K562 (cell line): ENCODE data around the gene PLCB1.

Experiments used
- EZH2 ChIP-seq: IDR thresholded peaks from 2 replicates; pipeline ENCODE4 v1.6.1; 2012; ENCODE audit warnings: low read depth, mild to moderate bottlenecking, inconsistent platforms, low read length, borderline replicate concordance
- NCOA2 ChIP-seq, 2 experiments: fragments of 450-650 bp; IDR thresholded peaks; 2 replicates each; pipeline ENCODE4 v1.6.1; 2018; ENCODE audit warnings: mild to moderate bottlenecking in 2 of 2, moderate library complexity in 1 of 2; ENCODE audit not compliant: partially characterized antibody in 2 of 2
- SRSF3 ChIP-seq: fragments of 200-400 bp; formaldehyde crosslinking; IDR thresholded peaks from 2 replicates; pipeline ENCODE4 v1.6.1; 2016; ENCODE audit warnings: mild to moderate bottlenecking, low read length, moderate library complexity; ENCODE audit not compliant: insufficient read depth
- TEAD1 ChIP-seq, 2 experiments: fragments of 450-650 bp in 1 of 2; sonication (generic) in 1 of 2; formaldehyde crosslinking; IDR thresholded peaks; 2 replicates each; pipeline versions ENCODE4 v1.4.0 to v1.8.0; 2020 to 2022; ENCODE audit warnings: mild to moderate bottlenecking in 2 of 2, missing genetic modification reagents in 1 of 2
- VEZF1 ChIP-seq: fragments of 200-800 bp; sonication (Bioruptor generic); IDR thresholded peaks from 2 replicates; pipeline ENCODE4 v1.6.1; 2017; ENCODE audit warnings: missing genetic modification characterization, missing compliant biosample characterization
- ZNF431 ChIP-seq: sonication (generic); formaldehyde crosslinking; IDR thresholded peaks from 2 replicates; pipeline ENCODE4 v1.8.0; 2022; ENCODE audit warnings: mild to moderate bottlenecking, missing genetic modification reagents
- TF ChIP-seq, protein P1 (sequence below): sonication (generic); formaldehyde crosslinking; IDR thresholded peaks from 2 replicates; pipeline ENCODE4 v1.8.1; 2023; ENCODE audit warnings: mild to moderate bottlenecking, missing genetic modification reagents, moderate library complexity

DNA sequence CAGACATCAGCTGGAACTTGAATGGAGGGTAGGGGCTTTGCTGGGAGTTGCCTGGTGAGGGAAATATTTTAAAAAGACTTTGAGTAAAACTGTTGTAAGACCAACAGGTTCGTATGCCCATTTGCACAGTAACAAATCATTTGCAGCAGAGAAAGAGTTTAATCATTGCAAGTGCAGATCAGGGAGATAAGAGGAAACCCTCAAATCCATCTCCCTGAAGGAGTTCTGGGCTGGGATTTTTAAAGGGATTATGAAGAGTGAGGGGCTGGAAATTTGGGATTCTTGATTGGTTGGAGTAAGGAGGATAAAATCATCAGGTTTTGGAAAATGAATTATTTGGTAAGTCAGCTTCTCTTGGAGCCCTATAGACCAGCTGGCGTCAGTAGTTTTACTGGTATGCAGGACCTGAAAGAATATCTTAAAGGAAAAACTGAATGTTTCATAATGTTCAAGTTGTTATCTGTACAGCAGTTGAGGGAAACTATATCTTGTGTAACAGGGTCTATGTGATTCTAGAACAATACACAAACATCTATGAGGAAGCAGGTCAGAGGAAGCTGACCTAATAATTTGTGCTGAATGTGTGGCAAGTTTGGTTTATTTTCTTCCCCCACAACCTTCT is 295.5 kb downstream of the PLCB1 start:
- TF ChIP-seq TEAD1 (CRISPR knock-in tag; IDR thresholded peaks at IDR 0.05) (no peak), EZH2 (no peak), VEZF1 (CRISPR knock-in tag) (no peak), ZNF431 (CRISPR knock-in tag) (no peak), SRSF3 (no peak), NCOA2 (IDR thresholded peaks at IDR 0.05; ENCODE audit: partially characterized antibody in 2 of 2) (no peak)
- TF ChIP-seq, protein P1, sequence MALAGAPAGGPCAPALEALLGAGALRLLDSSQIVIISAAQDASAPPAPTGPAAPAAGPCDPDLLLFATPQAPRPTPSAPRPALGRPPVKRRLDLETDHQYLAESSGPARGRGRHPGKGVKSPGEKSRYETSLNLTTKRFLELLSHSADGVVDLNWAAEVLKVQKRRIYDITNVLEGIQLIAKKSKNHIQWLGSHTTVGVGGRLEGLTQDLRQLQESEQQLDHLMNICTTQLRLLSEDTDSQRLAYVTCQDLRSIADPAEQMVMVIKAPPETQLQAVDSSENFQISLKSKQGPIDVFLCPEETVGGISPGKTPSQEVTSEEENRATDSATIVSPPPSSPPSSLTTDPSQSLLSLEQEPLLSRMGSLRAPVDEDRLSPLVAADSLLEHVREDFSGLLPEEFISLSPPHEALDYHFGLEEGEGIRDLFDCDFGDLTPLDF: no peak
